GM18867 (cell line): Measurements from ENCODE around the gene HMGB2.

Source experiments
- ATAC-seq: cut with Tn5 transposase; IDR thresholded peaks from one replicate; pipeline ENCODE4 v1.9.1; 2021; ENCODE audit warnings: mild to moderate bottlenecking, moderate library complexity; ENCODE audit not compliant: unreplicated experiment

Gene HMGB2

DNA sequence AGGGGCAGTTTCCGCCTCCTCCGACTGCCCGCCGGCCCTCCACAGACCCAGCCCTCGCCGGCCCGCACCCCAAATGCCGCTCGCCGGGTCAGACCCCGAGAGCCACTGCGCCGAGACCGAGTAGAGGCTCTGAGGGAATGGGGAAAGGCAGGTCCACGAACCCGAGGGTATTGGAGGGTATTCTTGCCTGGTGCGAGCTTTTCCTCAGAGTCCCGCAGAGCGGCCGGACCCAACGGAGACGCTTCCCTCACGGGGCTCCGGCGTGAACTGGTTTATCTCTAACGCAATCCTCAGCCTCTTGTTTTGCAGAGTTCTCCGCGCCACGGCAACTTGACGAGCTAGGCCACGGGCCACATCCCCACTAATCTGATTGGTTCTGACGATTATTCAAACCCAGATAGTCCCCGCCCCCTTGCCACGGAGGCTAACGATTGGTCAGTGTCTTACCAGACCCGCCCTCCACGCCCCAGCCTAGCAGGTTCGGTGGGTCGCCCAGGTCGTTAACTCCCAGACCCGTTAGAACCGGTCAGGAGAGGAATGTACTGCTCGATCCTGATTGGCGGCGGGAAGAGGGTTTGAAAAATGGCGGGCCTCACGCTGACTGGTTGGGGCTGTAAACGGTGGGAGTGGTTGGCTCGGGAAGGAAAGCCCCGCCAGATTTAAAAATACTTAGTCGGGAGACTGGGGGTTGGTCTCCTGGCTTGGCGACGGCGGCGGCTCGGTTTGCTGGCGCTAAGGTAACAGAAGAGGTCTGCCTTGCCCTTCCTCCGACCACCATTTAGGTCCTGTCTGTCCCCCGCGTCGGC, at the start of gene HMGB2:
TSS of gene HMGB2 (minus strand) at position 274 of the 806 bp plus-strand sequence. CDS start 709 bp downstream, outside the sequence.
- peak; percentile 93 for ATAC-seq

GRCh38 chr4:173382349-173382748, 48.2 kb upstream of the HMGB2 start:
- ATAC-seq, result no peak

DNA sequence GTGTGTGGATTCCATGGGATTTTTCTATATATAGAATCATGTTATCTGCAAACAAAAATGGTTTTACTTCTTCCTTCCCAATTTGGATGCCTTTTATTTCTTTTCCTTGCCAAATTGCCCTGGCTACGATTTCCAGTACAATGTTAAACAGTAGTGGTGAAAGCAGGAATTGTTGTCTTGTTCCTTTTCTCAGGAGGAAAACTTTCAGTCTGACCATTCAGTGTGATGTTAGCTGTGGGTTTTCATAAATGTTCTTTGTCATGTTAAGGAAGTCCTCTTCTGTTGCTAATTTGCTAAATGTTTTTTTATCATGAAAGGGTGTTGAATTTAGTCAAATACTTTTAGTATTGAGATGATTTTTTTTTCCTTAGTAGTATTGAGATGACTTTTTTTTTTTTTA, 47.5 kb upstream of the HMGB2 start:
- no peak for ATAC-seq

DNA sequence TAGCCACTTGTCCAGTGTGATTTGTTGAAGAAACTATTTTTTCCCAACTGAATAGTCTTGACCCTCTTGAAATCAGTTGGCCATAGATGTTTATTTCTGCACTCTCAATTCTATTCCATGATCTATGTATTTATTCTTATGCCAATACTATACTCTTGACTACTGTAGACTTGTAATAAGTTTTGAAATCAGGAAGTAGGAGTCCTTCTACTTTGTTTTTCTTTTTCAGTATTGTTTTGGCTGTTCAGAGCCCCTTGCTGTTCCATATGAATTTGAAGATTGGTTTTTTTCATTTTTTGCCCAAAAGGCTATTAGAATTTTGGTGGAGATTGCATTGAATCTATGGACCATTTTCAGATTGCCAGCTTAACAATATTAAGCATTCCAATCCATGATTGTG, 46.8 kb upstream of the HMGB2 start:
- ATAC-seq, result peak; percentile 60

- ATAC-seq, result no peak
Measured at GRCh38 chr4:173379929-173380328, 45.8 kb upstream of the HMGB2 start.

DNA sequence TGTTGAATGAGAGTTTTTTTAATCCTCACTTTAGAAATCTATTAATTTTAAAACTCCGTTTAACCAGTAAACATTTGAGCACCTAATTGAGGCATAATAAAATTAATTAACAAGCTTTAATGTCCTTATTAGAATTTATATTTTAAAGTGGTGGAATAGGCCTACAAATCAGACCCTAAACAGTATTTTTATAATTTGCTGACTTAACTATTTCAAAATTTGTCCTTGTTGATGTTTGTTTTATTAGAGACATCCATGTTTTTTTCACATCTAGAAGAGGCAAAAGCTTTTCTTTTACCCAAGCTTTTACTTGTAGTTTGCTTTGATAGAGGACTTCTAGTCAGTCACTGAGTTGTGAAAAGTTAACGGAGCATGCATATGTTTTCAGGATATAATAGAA, 40.4 kb upstream of the HMGB2 start:
- no peak for ATAC-seq

DNA sequence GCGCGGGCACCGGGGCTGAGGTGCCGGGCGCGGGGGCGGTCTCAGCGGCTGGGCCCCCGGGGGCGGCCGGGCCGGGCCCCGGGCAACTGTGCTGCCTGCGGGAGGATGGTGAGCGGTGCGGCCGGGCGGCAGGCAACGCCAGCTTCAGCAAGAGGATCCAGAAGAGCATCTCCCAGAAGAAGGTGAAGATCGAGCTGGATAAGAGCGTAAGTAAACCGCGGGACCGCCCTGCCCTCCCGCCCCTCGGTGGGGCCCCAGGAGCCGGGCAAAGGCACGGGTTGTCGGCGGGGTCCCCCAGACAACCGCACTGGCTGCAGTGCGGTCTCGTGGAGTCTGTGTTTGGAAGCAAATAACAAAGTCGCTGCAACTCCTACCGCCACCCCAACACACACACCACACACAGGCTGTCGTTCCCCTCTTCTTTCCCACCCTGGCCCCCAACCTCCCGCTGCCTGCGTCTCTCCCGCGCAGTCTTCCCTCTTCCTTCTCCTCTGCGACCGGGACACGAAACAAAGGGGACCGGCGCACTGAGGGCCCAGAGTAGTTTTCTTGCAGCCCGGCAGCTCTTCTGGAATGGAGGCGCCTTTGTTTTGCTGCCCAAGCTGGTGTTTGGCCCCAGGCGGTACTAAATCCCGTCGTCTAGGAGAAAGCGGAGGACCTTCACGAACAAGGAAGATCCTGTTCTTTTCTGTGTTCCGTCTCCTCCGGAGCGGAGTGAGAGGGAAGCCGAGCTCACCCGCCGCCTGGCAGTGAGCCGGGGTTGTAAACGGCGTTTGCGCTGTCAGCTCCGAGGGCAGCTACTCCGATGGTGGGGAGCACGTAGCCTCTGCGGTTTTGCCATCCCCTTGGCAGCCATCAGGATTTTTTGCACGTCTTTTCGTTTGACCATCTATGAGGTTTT, 37.4 kb upstream of the HMGB2 start:
- peak; percentile 26 for ATAC-seq

GRCh38 chr4:173370477-173371291, 36.5 kb upstream of the HMGB2 start, which contains the start of gene SAP30:
SAP30 (plus strand) TSS chr4:173370954; CDS start chr4:173371183, 229 bp downstream.
- peak; percentile 69 for ATAC-seq

- peak; percentile 7 for ATAC-seq
Measured at GRCh38 chr4:173370130-173370476, 35.9 kb upstream of the HMGB2 start.

DNA sequence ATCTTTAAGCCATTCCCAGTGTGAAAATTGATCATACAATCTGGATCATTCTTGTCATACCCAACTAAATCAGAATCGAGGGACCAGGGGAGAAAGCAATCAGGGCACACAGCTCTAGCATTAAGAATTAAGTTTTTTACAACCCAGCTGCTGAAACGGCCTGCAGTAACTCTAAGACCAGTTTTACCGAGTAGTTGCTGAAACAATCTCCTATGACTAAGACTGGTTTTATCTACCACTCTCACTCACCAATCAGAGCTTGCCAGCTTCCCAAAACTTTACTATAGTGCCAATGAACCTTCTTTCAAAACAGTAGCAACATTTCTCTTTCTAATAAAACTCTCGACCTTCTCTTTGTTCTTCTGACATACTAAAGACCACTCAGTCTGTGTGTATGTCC, 33.8 kb upstream of the HMGB2 start:
- no peak for ATAC-seq

DNA sequence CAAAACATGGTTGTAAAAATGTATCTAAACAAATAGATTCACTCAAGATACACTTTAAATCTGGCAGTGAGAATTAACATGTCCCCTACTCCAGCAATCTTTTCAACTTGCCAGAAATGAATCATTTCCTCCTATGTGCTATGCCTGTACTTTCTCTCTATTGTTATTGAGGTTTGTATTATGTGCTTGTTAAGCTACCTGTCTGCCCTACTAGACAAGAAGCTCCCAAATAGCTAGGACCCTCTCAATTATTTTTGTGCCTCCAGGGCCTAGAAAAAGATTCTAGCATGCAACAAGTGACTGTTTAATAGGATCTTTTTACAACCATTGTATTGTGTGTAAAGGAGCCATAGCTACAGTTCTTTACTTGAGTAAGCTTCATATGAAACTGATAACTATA, 33.1 kb upstream of the HMGB2 start:
- peak; percentile 9 for ATAC-seq

GRCh38 chr4:173365359-173365996, 31.3 kb upstream of the HMGB2 start:
- ATAC-seq, result no peak

DNA sequence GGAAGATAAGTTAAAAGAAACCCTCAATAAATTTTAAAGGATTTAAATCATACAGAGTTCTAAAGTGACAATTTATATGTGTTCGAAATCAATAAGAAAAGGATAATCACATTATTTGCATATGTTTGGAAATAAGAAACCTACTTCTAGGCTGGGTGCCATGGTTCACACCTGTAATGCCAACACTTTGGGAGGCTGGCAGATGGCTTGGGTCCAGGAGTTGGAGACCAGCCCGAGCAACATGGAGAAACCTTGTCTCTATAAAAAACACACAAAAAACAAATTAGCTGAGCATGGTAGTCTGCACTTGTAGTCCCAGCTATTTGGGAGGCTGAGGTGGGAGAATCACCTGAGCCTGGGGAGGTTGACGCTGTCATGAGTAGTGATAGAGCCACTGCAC, 28.5 kb upstream of the HMGB2 start:
- ATAC-seq, result no peak

DNA sequence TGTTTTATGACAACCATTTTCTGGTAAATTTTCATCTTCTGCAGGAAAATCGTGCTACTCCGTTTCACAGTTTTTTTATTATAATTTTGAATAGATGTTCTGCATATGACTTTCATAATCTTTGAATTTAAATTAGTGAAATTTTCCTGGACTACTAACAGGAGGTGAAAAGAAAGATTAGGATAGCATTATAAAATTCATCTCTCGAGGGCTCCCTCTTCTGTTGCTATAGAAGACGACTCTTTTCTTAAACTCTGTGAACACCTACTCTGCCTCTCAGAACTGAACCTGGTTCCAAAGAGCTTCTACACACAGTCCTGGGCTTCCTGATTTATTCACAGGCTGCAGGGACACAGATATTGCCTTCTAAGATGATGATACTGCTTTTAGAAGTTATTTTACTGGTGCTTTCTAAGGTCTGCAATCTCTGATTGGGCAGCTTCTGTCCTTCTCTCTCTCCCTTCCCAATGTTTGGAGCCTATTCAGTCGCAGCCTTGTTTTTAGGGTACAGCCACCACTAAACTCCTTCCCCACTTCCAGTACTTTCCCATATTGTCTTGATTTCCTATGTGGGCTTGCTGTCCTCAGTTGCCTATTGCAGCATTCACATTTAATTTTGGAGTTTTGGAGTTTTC, 26.5 kb upstream of the HMGB2 start:
- ATAC-seq, result peak; percentile 41

GRCh38 chr4:173357939-173358338, 23.8 kb upstream of the HMGB2 start:
- no peak for ATAC-seq

GRCh38 chr4:173347467-173347866, 13.3 kb upstream of the HMGB2 start:
- ATAC-seq, result no peak

DNA sequence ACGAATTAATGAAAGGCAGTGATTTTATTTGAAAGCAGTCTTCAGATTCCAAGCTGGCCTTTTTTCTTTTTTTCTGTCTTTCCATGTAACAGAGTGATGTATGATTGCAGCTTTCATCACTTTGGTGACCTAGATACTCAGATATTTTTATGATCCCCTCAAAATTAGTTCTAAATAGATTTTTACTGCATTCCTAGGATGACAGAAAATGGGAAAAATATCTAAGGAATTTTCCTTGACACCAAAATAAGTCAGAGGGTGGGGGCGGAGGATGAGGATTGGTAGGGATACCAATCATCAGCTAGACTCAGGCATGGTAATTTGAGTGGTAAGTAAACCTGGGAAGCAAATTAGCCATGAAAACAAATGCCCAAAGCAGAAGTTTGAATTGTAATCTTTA, 11.9 kb upstream of the HMGB2 start:
- ATAC-seq, result no peak

GRCh38 chr4:173345648-173346047, 11.5 kb upstream of the HMGB2 start:
- no peak for ATAC-seq

GRCh38 chr4:173343832-173344397, 9.8 kb upstream of the HMGB2 start:
- ATAC-seq, result no peak

DNA sequence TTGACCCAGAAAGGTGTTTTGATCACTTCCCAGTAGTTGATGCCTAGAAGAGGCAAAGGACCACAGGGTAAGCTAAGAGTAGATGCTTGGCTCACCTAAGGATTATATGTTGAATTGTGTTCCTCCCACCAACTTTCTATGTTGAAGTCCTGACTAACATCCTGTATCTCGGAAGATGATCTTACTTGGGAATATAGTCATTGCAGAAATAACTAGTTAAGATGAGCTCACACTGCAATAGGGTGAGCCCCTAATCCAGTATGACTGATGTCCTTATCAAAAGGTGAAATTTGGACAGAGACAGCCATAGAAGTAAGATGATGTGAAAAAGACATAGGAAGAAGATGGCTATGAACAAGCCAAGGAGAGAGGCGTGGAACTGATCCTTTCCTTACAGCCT, 3.3 kb upstream of the HMGB2 start:
- ATAC-seq, result no peak
